GM19035 (cell line): ENCODE data around the gene CLIC5.

Experiments used
- ATAC-seq: cut with Tn5 transposase; IDR thresholded peaks from one replicate; pipeline ENCODE4 v1.9.1; 2021; ENCODE audit not compliant: unreplicated experiment

CLIC5 gene

DNA sequence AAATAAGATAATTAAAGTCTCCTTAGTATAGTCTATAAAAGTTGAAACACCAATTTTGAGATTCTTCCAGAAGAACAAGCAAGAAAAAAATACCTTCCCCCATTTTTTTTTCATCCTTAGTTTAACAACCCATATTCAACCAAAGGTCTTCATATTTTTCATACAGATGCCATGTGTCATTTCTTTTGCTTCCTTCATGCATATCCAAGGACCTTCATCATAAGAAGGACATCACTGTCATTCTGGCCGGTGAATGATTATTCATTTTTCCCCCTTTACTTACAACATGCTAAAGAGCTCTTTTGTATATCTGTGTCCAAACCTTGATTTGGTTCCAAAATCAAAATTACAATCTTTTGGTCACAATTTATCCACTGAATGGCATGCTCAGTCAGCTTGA is 21.3 kb upstream of the CLIC5 start:
- no peak for ATAC-seq

DNA sequence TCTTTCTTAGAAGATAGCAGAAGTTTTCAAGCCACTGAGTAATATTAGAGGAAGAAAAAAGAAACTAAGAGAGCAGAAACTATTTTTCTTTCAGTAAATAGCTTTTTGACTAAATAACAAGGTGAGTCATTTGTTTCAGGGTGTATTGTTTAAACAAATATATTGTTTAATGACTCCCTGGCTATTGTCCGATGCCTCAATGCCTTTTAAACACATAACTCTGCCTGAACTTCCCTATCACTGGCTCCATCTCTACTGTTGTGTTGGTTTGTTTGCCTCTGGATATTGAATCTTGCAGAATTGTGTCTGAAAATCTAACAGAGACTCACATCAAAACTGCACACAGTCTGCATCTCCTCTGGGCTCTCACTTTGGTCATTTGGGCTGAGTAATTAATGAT is 19.6 kb upstream of the CLIC5 start:
- no peak for ATAC-seq

DNA sequence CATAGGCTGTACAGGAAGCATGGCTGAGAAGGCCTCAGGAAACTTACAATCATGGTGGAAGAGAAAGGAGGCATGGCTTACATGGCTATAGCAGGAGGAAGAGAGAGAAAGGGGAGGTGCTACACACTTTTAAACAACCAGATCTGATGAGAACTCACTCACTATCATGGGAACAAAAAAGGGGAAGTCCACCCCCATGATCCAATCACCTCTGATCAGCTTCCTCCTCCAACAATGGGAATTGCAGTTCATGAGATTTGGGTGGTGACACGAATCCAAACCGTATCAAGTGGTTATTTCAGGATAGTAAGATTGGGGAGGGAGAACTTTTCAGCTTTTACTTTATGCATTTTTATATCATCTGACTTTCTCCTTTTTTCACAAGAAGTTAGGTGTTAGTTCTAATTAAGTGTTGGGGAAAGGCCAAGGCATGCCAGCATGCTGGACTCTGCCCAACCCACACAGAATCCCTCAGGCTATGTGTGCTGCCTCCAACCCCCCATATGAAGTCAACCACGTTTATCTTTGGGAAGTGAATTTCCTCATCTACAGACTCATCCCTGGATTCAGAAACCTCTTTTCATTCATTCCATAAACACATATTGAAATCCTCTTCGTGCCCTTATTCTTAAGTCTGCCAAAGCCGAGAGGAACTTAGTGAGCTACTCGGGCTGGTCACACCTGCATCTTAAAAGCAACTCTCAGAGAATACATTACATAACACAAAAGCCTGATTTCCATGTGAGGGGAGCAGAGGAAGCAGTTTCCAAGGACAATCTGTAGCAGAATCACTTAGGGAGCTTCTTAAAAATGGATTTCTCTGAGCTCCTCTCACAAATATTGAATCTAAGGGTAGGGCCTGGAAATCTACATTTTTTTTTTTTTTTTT is 16.7 kb upstream of the CLIC5 start:
- no peak for ATAC-seq

DNA sequence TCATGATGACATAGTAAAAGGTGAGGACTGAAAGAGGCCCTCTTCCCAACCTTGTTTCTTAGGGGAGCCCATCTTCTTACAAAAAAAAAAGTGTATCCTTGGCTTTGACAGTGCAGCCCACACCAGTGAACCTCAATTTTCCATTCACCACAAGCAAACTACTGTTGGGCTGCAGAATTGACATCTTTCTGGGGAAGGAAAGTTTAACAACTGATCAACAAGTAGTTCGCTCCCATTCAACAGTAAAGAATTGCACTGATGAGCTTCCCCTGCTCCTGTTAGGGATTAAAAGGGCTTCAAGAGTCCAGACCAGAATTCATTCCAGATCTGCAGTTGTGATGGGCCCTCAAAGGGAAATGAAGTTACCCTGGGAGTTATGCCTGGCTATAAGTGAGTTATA is 13.9 kb upstream of the CLIC5 start:
- no peak for ATAC-seq

DNA sequence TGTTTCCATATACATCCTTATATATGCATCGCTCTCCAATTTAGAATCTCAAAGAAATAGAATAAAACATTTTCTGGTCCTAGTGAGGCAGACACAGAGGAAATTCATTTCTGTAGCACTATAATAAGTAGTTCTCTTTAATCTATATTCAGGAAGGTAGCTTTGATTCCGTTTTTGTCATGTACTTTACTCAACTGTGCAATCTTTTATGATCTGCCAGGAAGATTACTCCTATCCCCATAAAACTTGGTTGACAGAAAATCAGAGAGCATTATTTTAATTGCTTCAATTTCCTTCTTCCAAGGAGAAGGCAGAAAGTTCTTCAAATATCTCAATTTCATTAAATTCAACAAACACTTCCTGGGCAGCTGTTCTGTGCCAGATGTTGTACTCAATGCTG is 10.6 kb upstream of the CLIC5 start:
- ATAC-seq = no peak

DNA sequence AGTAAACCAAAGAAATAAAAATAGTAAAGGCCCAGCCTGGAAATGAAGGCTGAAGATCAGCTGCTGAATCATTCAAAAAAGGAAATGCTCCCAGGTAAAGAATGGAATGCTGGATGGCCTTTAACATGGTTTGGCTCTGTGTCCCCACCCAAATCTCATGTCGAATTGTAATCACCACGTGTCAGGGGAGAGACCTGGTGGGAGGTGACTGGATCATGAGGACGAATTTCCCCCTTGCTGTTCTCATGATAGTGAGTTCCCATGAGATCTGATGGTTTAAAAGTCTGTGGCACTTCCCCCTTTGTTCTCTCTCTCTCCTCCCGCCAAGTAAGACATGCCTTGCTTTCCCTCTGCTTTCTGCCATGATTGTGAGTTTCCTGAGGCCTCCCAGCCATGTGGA is 9.9 kb upstream of the CLIC5 start:
- ATAC-seq = no peak

DNA sequence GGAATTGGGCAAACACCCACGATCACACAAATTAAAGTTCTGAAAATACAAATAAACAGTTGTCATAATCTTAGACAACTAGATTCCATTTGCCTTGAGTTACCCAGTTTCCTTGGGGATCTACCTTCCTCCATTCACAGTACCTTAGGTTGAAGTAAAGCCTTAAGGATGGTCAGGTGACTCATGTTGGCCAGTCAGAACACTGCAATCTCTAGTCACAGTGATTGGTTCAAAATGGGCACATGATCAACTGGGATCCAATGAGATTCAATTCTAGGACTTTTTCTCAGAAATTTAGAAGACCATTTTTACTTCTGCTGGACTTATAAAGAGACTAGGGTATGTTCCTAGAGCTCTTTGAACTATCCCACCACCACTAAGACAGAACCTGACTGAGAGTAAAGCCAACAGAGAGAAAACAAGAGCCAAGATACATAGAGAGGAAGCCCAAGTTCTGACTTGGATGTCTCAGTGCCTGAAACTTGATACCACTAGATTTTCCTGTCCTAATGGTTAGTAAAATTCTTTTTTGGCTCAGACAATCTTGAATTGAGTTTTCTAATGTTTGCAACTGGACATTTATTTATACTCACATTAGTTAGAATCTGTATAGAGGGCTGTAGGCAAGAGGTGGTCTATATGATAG is 8.6 kb upstream of the CLIC5 start:
- ATAC-seq = no peak

DNA sequence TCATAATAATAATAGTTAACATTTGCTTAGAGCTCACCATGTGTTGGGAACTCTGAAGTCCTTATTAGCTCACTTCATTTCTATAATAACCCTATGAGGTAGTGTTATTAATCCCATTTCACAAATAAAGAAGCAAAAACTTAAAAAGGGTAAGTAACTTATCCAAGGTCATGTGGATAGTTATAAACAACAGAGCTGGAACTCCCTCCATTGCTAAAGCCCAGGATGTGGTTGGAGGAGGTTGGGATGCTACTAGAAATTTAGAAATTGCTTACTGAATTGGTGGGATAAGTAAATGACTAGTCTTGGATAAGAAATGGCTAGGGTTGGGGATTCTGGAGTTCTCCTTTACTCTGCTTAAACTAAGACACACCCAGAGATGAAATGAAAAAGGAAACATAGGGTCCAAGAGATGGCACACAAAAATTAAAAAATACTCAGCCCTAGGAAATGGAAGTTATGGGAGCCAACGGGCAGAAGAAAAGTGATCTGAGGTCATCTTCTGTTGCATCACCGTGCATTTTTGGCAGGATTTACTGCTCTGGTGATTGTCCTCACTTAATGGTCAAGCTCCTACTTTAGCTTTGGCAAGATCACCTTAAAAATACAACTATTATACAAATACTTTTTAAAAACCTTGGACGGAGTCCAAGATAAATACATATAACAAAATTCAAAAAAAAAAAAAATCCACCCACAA is 7.7 kb upstream of the CLIC5 start:
- ATAC-seq = no peak

DNA sequence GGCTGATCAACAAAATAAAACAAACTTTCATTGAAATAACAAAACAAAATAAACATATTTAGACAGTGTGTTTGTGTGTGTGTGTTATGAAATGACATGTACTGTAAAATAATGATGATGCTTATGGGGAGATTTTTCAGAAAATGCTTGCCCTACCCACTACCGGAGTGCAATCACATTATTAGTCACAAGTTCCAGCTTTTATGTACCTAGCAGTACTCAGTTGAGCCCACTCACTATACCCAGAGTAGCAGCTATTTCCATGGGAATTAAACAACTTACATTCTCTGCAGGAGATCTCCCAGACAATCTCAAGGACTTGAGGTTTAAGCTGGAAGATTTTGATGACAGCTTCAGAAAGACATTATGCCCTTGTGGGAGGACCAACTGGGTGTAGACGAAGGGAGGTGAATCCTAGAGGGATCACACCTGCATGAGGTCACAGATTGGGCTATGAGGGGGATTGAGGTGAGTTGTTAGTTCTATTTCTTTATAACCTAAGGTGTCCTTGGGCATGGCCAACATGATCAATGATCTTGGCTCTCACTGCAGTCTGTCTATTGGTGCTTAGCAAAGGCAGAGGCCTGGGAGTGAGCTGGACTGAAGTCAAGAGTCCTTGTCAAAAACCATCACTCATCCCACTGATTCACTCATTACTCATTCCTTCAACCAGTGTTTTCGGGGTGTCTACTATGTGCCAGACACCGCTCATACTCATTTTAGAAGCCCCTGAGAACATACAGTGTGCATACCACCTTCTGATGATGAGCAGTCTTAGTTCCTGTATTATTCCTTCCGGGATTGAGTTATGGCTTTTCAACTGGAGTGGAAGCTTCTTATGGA is 6.7 kb upstream of the CLIC5 start:
- no peak for ATAC-seq

DNA sequence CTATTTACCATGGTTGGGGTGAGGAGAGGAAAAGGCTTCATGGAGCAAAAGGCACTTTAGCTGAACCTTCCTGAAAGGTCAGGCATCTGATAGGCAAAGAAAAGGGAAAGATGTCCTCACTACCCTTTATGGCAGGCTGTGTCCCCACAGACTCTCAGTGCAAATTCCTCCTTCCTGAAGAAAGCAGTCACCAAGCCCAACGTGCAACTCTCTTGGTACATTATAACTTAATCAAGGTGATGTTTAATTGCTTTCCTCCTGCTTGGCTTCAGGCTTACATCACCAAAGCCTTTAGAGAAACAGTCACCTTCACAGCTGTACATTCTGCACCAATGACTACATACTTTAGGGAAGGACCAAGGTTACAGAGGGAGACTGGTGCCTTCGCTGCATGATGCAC is 2.1 kb upstream of the CLIC5 start:
- no peak for ATAC-seq

DNA sequence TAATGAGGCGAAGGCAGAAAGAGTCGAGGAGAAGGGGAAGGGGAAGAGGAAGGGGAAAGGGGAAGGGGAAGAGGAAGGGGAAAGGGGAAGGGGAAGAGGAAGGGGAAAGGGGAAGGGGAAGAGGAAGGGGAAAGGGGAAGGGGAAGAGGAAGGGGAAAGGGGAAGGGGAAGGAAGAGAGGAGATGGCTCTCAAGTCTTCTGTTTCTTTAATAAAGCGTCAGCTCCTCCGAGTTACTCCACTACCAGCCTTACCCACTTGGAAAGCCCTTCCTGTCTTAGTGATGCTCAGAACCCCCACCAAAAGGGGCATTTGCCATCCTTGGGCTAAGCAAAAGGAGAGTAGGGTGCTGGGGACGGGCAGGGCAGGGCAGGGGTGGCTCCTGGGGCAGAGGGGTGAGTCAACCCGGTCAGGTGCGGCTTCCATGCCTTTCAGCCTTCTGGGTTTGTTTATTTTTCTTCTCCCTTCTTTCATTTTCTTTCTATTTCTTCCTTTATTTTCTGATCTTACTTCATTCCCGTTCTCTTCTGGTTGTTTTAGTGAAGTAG is 476 bp upstream of the CLIC5 start:
- ATAC-seq = no peak

DNA sequence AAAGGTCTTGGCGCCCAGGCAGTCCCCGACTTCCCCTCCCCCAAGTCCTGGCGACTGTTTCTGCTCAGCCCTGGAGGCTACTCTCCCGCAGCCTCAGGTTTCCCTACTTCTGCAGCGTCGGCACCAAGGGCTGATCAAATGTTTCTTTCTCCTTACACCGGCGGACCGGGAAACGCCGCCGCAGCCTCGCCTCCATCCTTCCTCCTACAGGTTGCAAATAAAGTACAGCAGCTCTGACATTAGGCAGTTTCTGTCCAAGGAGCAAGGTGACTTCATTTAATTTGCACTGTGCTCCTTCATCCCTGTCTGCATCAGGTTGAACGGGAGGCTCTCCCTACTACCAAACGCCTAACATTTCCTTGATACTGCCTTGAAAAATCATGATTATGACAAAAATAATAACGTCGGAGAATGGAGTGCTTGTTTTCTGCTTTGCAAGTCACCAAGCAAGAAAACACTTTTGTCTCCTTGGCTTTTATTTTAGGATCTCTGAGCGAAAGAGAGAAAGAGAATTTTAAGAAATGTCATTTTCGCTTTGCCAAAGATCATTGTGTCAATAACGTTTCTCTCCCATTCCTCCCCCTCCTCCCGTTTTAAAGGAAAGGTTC is 1.0 kb downstream of the CLIC5 start:
- ATAC-seq = no peak

DNA sequence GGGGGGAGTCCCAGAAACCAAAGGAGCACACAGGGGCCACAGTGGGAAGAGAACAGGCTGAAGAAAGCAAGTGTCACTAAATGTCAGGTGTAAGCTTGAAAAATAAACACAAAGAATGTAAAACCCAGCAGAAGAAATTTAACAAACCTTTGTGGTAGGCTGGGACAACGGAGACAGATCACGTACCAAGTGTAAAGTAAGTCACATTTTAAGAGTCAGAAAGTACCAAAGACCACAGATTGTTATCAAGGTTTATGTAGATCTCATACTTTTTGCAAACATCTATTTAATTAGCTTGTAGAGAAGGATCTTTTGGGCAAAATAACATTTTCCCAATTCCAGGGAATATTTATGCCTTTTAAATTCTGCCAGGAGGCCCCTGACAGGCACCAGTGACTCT is 1.6 kb downstream of the CLIC5 start:
- no peak for ATAC-seq

DNA sequence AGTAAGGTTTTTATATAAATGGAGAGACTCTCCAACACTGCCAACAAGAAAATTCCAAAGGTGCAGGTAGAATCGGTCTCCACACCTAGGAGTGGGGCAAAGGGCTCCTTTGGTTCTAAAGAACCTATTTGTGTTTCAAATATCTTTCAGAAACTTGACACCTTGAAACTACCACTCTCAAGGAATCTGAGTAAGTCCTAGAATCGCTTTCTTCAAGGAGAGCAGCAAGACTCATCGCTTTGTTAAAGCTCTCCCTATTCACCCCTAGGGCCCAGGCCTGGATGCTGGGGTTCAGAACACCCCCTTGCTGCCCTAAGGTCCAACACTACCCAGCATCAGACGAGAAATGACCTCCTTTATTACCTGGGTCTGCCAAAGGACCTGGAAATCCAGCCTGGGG is 2.0 kb downstream of the CLIC5 start:
- ATAC-seq = no peak

DNA sequence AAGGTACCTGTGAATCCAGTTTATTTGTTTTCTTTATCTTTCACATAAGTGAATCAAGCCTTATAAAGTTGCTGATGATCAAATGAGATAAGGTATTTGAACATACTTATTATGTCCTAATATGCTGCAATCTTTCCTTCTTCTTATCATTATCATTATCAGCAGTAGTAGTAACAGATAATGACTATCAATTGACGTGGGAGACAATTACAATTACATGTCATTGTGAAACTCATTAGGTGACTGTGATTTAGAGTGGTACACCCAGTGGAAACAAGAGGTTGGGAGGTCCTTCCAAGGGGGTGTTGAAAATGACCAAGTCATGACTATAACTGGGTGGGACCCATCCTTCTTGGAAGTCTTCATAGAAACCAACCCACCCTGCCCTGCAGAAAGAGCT is 2.8 kb downstream of the CLIC5 start:
- no peak for ATAC-seq

DNA sequence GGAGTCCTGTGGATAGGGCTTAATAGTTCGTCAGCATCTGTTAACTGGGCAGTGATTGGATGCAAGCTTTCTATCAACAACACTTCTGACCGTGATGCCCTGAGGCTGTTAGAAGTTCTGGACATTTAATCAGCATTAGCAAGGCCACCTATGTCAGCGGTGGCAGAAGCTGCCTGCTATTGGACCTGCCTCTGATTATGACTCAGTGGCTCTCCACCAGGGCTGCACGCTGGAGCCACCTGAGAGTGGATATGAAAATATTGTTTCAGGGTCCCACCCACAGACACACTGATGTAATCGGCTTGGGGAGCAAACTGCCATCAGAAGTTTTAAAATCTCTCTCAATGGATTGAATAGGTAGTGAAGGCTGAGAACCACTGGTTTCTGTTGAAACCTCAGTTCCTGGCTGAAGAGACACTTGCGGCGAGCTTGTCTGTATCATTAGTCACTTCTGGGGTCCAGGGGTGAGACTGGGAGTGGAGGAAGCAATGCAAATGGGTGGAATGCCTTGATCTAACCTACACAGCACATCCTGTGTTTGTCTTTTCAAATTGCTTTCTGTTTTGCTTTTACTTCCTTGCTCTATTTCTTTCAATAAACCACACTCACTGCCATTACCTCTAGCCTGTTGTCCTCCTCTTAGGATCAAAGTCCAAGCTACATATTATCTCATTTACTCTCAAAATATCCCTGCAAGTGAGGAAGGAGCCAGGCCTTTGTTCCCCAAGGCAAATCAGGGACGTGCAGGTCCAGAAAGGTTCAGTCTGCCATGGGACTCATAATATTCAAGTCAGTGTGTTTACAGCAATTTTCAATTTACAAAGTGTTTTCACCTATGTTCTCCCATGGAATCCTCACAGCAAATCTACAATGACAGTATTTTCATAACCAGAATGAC is 4.2 kb downstream of the CLIC5 start:
- peak; percentile 89 for ATAC-seq

DNA sequence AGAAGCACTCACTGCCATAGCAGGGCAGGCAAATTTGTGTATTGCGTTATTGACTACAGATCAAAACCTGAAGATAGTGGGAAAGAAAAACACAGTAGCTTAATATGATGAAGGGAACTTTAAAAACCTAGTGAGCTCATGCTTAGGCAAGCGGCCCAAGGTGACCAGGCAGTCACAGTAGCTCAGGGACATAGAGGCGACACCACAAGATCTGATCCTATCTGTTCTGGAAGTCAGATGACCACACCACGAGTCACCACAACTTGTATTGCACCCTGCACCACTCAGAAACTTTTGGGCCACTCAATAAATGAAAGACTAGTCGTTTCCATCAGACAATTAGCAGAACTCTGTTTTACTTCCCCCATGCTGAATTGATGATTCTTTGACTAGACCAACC is 4.9 kb downstream of the CLIC5 start:
- no peak for ATAC-seq

DNA sequence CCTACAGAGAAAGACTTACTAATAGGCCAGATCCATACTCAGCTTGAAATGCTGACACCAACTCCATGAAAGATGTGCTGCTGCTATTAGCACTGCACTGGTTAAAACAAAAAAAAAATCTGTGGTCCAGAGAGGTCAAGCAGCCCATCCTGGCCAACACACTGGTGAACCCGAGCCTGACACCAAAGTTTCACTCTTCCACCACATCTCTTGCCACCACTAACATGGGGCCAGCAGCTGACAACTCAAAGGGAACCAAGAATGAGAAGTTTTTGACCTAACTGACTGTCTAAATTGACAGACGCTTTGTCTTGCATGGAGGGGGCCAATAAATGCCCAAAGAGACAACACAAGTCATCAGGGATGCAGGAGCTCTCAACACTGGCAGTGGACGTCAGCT is 5.4 kb downstream of the CLIC5 start:
- ATAC-seq = no peak

DNA sequence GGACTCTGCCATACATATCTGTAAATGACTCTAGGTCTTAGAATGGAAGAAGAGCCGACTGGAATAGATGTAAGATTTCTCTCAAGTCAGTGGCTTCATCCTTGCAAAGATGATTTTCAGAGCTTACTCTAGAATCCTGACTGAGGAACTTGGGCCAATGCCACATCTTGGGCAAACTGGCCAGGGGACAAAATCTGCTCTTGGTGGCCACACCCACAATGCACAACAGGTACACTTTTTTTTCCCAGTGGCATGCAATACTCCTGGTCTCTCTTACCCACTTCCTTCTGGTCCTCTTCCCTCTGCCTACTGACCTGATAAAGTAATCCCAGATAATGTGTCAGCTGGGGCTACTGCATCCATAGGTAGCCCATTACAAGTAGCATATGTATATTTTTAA is 13.4 kb downstream of the CLIC5 start:
- no peak for ATAC-seq
